Peyer's patch (tissue), 4 donors: ENCODE results near the gene CRTC1. TPM values are rescaled to one million over a fixed set of nuclear protein-coding genes. Genes with fewer than 3 reads are reported as not detected.
"Not testable (repeated sequence)": the region's sequence is repeated elsewhere in the genome, so short reads cannot be mapped to it uniquely, and the experiment has no call there.

Experiments
- DNase-seq, 3 donors: peaks; one replicate each; pipeline ENCODE4 v3.0.0-alpha.2; 2017 to 2019
- H3K27ac ChIP-seq, 4 donors: fragments of 200-600 bp; sonication (generic); one replicate each; pipeline ENCODE4 v1.5.1; 2016 to 2019
- H3K27me3 ChIP-seq, 2 donors: fragments of 200-600 bp; sonication (generic); one replicate each; pipeline ENCODE4 v1.5.1; 2019
- H3K36me3 ChIP-seq, 3 donors: fragments of 200-600 bp; sonication (generic); one replicate each; pipeline ENCODE4 v1.5.1; 2016 to 2019
- H3K4me1 ChIP-seq, 4 donors: fragments of 200-600 bp; sonication (generic); one replicate each; pipeline ENCODE4 v1.5.1; 2016 to 2019
- H3K4me3 ChIP-seq, 4 donors: fragments of 200-600 bp; sonication (generic); 1 replicate in 3 of 4; 2 replicates in 1 of 4; pipeline ENCODE4 v1.5.1; 2016 to 2019; ENCODE audit warnings: mild to moderate bottlenecking in 1 of 4
- H3K9me3 ChIP-seq, 4 donors: fragments of 200-600 bp; sonication (generic); one replicate each; pipeline ENCODE4 v1.5.1; 2016 to 2019; ENCODE audit warnings: mild to moderate bottlenecking in 1 of 4
- POLR2A ChIP-seq, 2 donors: fragments of 450-650 bp; IDR thresholded peaks; one replicate each; pipeline ENCODE4 v1.5.1; 2017; ENCODE audit warnings: antibody characterized with exemption in 2 of 2, mild to moderate bottlenecking in 2 of 2, moderate library complexity in 2 of 2
- total RNA-seq, 4 donors: library from RNA; depleted of rRNA; stranded (reverse); fragments of >200 nt; gene quantifications; one replicate each; pipeline ENCODE4 v1.1.0, GENCODE V29; 2016
- TF ChIP-seq, protein P1 (sequence below), 6 experiments: fragments of 450-650 bp in 4 of 6; fragments of 200-600 bp in 2 of 6; sonication (generic) in 1 of 6; IDR thresholded peaks; one replicate each; pipeline ENCODE4 v1.5.1; 2017 to 2019; ENCODE audit warnings: antibody characterized with exemption in 6 of 6, mild to moderate bottlenecking in 3 of 6, moderate library complexity in 1 of 6

The CRTC1 gene
- total RNA-seq, 4 donors from 2014 or later: 5.1 to 21.5 (median 9.4) TPM

DNA sequence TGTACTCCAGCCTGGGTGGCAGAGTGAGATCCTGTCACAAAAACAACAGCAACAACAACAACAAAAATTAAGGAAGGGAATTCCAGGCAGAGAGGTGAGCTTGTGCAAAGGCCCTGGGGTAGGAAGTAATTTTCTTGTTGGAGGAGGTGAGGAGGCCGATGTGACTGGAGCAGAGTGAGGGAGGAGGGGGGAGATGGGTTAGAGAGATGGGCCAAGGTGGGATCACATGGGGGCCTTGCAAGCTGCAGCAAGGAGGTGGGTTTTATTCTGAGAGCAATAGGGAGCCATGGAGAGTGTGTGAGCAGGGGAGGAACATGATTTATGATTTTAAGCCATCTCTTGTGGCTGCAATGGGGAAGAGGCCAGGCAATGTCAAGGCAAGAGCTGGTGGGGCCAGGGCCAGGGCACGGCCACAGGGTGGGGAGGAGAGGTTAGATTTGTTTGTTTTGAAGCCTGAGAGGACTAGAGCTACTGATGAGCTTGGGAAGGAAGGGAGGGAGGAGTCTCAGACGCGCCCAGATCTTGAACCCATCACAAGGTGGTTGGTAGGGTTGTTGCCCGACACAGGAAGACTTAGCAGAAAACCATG is 120.2 kb downstream of the CRTC1 start:
- Histone ChIP-seq H3K27me3 (no peaks in the 10 kb centered on the region), H3K36me3 (no peaks in the 10 kb centered on the region)
- no peak for DNase-seq

DNA sequence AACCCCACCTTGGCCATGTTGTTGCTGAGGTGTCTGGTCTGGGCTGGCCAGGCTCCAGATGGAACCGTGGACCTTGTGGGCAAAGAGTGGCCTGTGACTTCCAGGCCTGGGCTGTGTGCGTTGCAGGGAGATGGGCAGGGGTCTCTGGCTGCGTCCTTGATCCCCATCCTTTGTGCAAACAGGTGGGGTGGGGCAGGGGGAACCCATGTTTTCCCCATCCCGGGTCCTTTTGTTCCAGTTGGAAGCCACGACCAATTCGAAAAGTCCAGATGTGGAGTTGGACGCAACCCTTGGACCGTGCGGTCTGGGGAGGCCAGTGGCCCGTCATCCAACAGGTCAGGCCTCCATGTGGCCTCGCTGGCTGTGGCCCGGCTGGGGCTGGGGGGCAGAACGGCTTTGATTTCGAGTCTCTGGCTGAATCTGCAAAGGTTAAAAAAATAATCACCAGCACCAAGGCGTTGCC is 120.7 kb downstream of the CRTC1 start:
- no peaks in the 10 kb centered on the region for H3K27me3 ChIP-seq
- TF ChIP-seq, protein P1, sequence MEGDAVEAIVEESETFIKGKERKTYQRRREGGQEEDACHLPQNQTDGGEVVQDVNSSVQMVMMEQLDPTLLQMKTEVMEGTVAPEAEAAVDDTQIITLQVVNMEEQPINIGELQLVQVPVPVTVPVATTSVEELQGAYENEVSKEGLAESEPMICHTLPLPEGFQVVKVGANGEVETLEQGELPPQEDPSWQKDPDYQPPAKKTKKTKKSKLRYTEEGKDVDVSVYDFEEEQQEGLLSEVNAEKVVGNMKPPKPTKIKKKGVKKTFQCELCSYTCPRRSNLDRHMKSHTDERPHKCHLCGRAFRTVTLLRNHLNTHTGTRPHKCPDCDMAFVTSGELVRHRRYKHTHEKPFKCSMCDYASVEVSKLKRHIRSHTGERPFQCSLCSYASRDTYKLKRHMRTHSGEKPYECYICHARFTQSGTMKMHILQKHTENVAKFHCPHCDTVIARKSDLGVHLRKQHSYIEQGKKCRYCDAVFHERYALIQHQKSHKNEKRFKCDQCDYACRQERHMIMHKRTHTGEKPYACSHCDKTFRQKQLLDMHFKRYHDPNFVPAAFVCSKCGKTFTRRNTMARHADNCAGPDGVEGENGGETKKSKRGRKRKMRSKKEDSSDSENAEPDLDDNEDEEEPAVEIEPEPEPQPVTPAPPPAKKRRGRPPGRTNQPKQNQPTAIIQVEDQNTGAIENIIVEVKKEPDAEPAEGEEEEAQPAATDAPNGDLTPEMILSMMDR (IDR thresholded peaks at IDR 0.05): no peak
- no peak for TF ChIP-seq POLR2A (IDR thresholded peaks at IDR 0.05)
- DNase-seq: no peak
- H3K36me3 ChIP-seq: no peaks in the 10 kb centered on the region
- no peaks in the 10 kb centered on the region for H3K4me1 ChIP-seq
- H3K27ac ChIP-seq: no peak overlapping the region
- H3K9me3 ChIP-seq: no peaks in the 10 kb centered on the region
- no peak overlapping the region for H3K4me3 ChIP-seq

More for the DNA sequence above, 120.2 kb downstream of the CRTC1 start:
- Histone ChIP-seq H3K9me3 (no peaks in the 10 kb centered on the region), H3K4me3 (no peak overlapping the region), H3K4me1 (no peaks in the 10 kb centered on the region), H3K27ac (no peak overlapping the region)
- no peak for TF ChIP-seq POLR2A (IDR thresholded peaks at IDR 0.05)
- TF ChIP-seq, protein P1 (IDR thresholded peaks at IDR 0.05): no peak

DNA sequence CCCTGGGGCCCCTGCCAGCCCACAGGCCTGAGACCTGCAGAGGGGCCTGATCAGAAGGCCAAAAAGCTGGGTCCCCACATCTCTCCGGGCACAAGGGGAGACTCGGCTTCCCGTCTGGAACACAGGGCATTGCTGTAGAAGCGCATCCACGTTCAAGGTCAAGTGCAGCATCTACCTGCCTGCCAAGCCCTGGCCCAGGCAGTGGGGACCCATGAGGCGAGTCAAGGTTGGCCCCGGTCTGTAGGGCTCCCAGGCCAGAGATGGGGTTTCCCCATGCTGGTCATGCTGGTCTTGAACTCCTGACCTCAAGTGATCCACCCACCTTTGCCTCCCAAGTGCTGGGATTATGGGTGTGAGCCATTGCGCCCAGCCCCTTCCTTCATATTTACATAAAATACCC is 121.2 kb downstream of the CRTC1 start:
- Histone ChIP-seq H3K9me3 (no peaks in the 10 kb centered on the region), H3K4me3 (no peak overlapping the region), H3K4me1 (no peaks in the 10 kb centered on the region), H3K36me3 (no peaks in the 10 kb centered on the region), H3K27me3 (no peaks in the 10 kb centered on the region), H3K27ac (no peak overlapping the region)
- no peak for DNase-seq
- TF ChIP-seq, protein P1 (IDR thresholded peaks at IDR 0.05): no peak
- no peak for TF ChIP-seq POLR2A (IDR thresholded peaks at IDR 0.05)

GRCh38 chr19:18807861-18808331 is 124.4 kb downstream of the CRTC1 start:
- no peaks in the 10 kb centered on the region for H3K36me3 ChIP-seq
- H3K9me3 ChIP-seq: no peaks in the 10 kb centered on the region
- no peak for DNase-seq
- TF ChIP-seq, protein P1 (IDR thresholded peaks at IDR 0.05): no peak
- no peak for TF ChIP-seq POLR2A (IDR thresholded peaks at IDR 0.05)
- H3K4me3 ChIP-seq: no peak overlapping the region
- no peak overlapping the region for H3K27ac ChIP-seq
- no peaks in the 10 kb centered on the region for H3K4me1 ChIP-seq
- H3K27me3 ChIP-seq: no peaks in the 10 kb centered on the region

GRCh38 chr19:18809149-18809868 is 125.8 kb downstream of the CRTC1 start:
- Histone ChIP-seq H3K4me1 (no peaks in the 10 kb centered on the region), H3K9me3 (no peaks in the 10 kb centered on the region), H3K4me3 (no peak overlapping the region), H3K27me3 (no peaks in the 10 kb centered on the region), H3K27ac (no peak overlapping the region), H3K36me3 (no peaks in the 10 kb centered on the region)
- DNase-seq: peak in 1 of 3 donors; percentile 70
- TF ChIP-seq, protein P1 (IDR thresholded peaks at IDR 0.05): no peak
- no peak for TF ChIP-seq POLR2A (IDR thresholded peaks at IDR 0.05)

DNA sequence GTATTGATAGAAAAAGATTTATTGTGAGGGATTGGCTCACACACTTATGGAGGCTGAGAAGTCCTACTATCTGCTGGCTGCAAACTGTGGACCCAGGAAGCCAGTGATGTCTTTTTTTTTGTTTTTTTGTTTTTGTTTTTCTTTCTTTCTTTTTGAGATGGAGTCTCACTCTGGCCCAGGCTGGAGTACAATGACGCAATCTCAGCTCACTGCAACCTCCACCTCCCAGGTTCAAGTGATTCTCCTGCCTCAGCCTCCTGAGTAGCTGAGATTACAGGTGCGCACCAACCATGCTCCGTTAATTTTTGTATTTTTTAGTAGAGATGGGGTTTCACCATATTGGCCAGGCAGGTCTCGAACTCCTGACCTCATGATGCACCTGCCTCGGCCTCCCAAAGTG is 128.2 kb downstream of the CRTC1 start:
- not testable (repeated sequence) for H3K36me3 ChIP-seq, H3K4me1 ChIP-seq, H3K4me3 ChIP-seq, H3K27me3 ChIP-seq, DNase-seq, H3K27ac ChIP-seq, H3K9me3 ChIP-seq
